Lower lobe of right lung (tissue), 2 donors: ENCODE measurements around the gene CXorf58. TPM values are rescaled to one million over a fixed set of nuclear protein-coding genes. Genes with fewer than 3 reads are reported as not detected.
A peak's percentile ranks its signal among the peaks of the same experiment; 100 is the strongest.

Source experiments
- ATAC-seq, 2 donors: fragments of 200-7000 bp; cut with Tn5 transposase; one replicate each; pipeline ENCODE4 v1.9.1; 2020 to 2022; ENCODE audit warnings: mild to moderate bottlenecking in 2 of 2, moderate library complexity in 2 of 2
- DNase-seq: peaks from one replicate; pipeline ENCODE4 v3.0.0-alpha.2; 2020
- H3K27ac ChIP-seq: fragments of 200-600 bp; one replicate; pipeline ENCODE4 v1.8.0; 2022
- H3K27me3 ChIP-seq: fragments of 200-600 bp; one replicate; pipeline ENCODE4 v1.8.0; 2022; ENCODE audit warnings: low read depth
- H3K36me3 ChIP-seq: fragments of 200-600 bp; one replicate; pipeline ENCODE4 v1.8.0; 2022; ENCODE audit warnings: mild to moderate bottlenecking
- H3K4me1 ChIP-seq: fragments of 200-600 bp; one replicate; pipeline ENCODE4 v1.8.0; 2022
- H3K4me3 ChIP-seq: fragments of 200-600 bp; one replicate; pipeline ENCODE4 v1.8.0; 2022; ENCODE audit warnings: mild to moderate bottlenecking
- H3K9me3 ChIP-seq: fragments of 200-600 bp; one replicate; pipeline ENCODE4 v1.8.0; 2022
- intact Hi-C: fragments of 100-400 bp; cut with DNase I; formaldehyde crosslinking; loops from one replicate; pipeline ENCODE4 v1.11.0; 2022
- total RNA-seq: library from RNA; stranded (reverse); fragmentation: NEBNext Ultra II Directional; extraction: Animal tissue kit (Norgen Biotek cat#: 25700); gene quantifications from one replicate; pipeline ENCODE4 v1.2.1, GENCODE V29; 2021
- TF ChIP-seq, protein P1 (sequence below): fragments of 200-600 bp; IDR thresholded peaks from one replicate; pipeline ENCODE4 v1.8.0; 2022; ENCODE audit warnings: antibody characterized with exemption, mild to moderate bottlenecking
- donor health status: DM: no; HTN: yes; CAD: no; lungs with severe emphysema.

The CXorf58 gene
- total RNA-seq, 1 donor from 2014 or later, result 0.27 TPM

DNA sequence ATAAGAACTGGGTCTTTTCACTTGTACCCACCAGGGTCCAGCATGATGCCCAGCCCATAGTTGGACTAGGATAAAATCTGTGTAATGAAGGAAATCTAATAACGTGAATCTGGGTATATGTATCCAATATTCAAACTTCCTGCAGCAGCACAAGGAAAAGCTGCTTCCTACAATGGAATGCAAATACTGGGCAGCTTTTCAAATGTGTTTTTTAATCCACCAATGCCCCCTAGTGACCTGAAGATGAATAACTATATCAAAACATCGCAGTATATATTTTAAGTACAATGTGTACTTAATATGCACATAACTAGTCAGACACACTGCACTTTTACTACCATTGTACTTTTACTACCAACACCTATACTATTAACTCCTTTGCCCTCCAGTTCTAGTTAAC, 5.4 kb upstream of the CXorf58 start:
- Histone ChIP-seq H3K27ac (peak overlapping the region; percentile 73), H3K9me3 (no peaks in the 10 kb centered on the region), H3K4me3 (peak overlapping the region; percentile 24), H3K36me3 (no peaks in the 10 kb centered on the region), H3K27me3 (no peaks in the 10 kb centered on the region), H3K4me1 (peaks cover 18% of the 10 kb centered on the region)
- DNase-seq, result no peak
- intact Hi-C loops, result loop anchor here (10.0 kb wide), 1 partner anchor 118 kb away; the partner anchor contains the start of gene SAT1
- TF ChIP-seq, protein P1, sequence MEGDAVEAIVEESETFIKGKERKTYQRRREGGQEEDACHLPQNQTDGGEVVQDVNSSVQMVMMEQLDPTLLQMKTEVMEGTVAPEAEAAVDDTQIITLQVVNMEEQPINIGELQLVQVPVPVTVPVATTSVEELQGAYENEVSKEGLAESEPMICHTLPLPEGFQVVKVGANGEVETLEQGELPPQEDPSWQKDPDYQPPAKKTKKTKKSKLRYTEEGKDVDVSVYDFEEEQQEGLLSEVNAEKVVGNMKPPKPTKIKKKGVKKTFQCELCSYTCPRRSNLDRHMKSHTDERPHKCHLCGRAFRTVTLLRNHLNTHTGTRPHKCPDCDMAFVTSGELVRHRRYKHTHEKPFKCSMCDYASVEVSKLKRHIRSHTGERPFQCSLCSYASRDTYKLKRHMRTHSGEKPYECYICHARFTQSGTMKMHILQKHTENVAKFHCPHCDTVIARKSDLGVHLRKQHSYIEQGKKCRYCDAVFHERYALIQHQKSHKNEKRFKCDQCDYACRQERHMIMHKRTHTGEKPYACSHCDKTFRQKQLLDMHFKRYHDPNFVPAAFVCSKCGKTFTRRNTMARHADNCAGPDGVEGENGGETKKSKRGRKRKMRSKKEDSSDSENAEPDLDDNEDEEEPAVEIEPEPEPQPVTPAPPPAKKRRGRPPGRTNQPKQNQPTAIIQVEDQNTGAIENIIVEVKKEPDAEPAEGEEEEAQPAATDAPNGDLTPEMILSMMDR, result peak; percentile 38
- ATAC-seq, result peak; percentile 68 to 74

GRCh38 chrX:23904096-23904495, 3.7 kb upstream of the CXorf58 start:
- Histone ChIP-seq H3K27ac (no peak overlapping the region), H3K27me3 (no peaks in the 10 kb centered on the region), H3K4me1 (peaks cover 18% of the 10 kb centered on the region), H3K4me3 (no peak overlapping the region), H3K9me3 (no peaks in the 10 kb centered on the region), H3K36me3 (no peaks in the 10 kb centered on the region)
- DNase-seq (no peak), ATAC-seq (no peak)
- TF ChIP-seq, protein P1, result no peak
- intact Hi-C loops, result loop anchor here (10.0 kb wide), 1 partner anchor 119 kb away; the partner anchor contains the start of gene SAT1

- peak overlapping the region; percentile 61 for H3K4me3 ChIP-seq
- peak overlapping the region; percentile 85 for H3K27ac ChIP-seq
- TF ChIP-seq, protein P1, result no peak
- no peak for DNase-seq
- no peaks in the 10 kb centered on the region for H3K27me3 ChIP-seq
- ATAC-seq, result peak; percentile 6 to 11
- intact Hi-C loops, result loop anchor here (10.0 kb wide), 1 partner anchor 122 kb away; the partner anchor contains the start of gene SAT1
- no peaks in the 10 kb centered on the region for H3K9me3 ChIP-seq
- H3K4me1 ChIP-seq, result peaks cover 6% of the 10 kb centered on the region
- no peaks in the 10 kb centered on the region for H3K36me3 ChIP-seq
Observed at GRCh38 chrX:23907111-23907497, 702 bp upstream of the CXorf58 start.

GRCh38 chrX:23908219-23909004, 606 bp downstream of the CXorf58 start:
- Histone ChIP-seq H3K4me3 (peak overlapping the region; percentile 61), H3K27ac (peak overlapping the region; percentile 85), H3K27me3 (no peaks in the 10 kb centered on the region), H3K36me3 (no peaks in the 10 kb centered on the region), H3K9me3 (no peaks in the 10 kb centered on the region), H3K4me1 (no peaks in the 10 kb centered on the region)
- TF ChIP-seq, protein P1, result no peak
- ATAC-seq, result no peak
- intact Hi-C loops, result loop anchor here (10.0 kb wide), 1 partner anchor 124 kb away; the partner anchor contains the start of gene SAT1
- DNase-seq, result no peak

GRCh38 chrX:23911126-23911835, 3.5 kb downstream of the CXorf58 start:
- no peak for DNase-seq
- no peaks in the 10 kb centered on the region for H3K27me3 ChIP-seq
- no peaks in the 10 kb centered on the region for H3K36me3 ChIP-seq
- TF ChIP-seq, protein P1, result no peak
- no peak overlapping the region for H3K4me3 ChIP-seq
- no peak overlapping the region for H3K27ac ChIP-seq
- intact Hi-C loops, result no loop called here
- no peak for ATAC-seq
- no peaks in the 10 kb centered on the region for H3K9me3 ChIP-seq
- no peaks in the 10 kb centered on the region for H3K4me1 ChIP-seq
